Cardiac fibroblast (primary cell): ENCODE data around the gene RAB3C.
A peak's percentile ranks its signal among the peaks of the same experiment; 100 is the strongest.

Source experiments
- DNase-seq, 2 donors: peaks; one replicate each; pipeline versions ENCODE4 v3.0.0 to v3.0.0-alpha.2; 2010; ENCODE audit warnings: low read depth in 2 of 2
- H3K4me3 ChIP-seq, 2 donors: replicated peaks in 1 of 2; 1 replicate in 1 of 2; 2 replicates in 1 of 2; pipeline ENCODE4 v1.5.1; 2011; ENCODE audit warnings: low read depth in 2 of 2, low read length in 2 of 2, mild to moderate bottlenecking in 2 of 2, moderate library complexity in 1 of 2
- TF ChIP-seq, protein P1 (sequence below): IDR thresholded peaks from one replicate; pipeline ENCODE4 v1.5.1; 2011; ENCODE audit warnings: low read depth, mild to moderate bottlenecking, low read length, inconsistent platforms

Gene RAB3C

DNA sequence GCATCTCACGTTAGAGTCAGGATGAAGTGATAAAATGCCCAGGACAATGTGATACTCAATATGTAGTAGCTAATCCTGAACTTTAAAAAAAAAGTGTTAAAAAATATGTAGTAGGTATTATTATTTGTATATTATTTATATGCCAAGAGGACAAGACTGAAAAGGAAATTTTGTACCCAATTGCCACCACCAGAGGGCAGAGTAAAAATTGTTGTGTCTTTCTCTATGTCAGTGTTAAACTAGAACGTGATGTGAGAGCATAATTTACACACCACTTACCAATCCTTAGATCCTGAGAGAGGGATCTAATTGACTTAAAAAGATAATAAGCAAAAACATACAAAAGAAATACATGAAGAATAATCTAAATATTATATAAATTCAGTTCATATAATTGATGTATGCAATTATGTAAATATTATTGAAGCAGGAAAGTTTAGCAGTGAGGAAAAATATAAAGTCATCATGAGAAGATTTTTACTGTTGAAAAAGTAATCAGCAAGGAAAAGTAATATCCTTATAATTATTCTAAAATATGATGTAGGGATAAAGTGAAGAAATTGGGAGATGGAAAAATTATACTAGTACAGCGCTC, 288.9 kb downstream of the RAB3C start:
- H3K4me3 ChIP-seq: no peak overlapping the region
- TF ChIP-seq, protein P1, sequence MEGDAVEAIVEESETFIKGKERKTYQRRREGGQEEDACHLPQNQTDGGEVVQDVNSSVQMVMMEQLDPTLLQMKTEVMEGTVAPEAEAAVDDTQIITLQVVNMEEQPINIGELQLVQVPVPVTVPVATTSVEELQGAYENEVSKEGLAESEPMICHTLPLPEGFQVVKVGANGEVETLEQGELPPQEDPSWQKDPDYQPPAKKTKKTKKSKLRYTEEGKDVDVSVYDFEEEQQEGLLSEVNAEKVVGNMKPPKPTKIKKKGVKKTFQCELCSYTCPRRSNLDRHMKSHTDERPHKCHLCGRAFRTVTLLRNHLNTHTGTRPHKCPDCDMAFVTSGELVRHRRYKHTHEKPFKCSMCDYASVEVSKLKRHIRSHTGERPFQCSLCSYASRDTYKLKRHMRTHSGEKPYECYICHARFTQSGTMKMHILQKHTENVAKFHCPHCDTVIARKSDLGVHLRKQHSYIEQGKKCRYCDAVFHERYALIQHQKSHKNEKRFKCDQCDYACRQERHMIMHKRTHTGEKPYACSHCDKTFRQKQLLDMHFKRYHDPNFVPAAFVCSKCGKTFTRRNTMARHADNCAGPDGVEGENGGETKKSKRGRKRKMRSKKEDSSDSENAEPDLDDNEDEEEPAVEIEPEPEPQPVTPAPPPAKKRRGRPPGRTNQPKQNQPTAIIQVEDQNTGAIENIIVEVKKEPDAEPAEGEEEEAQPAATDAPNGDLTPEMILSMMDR: peak; percentile 59
- DNase-seq: peak; percentile 60 to 62

DNA sequence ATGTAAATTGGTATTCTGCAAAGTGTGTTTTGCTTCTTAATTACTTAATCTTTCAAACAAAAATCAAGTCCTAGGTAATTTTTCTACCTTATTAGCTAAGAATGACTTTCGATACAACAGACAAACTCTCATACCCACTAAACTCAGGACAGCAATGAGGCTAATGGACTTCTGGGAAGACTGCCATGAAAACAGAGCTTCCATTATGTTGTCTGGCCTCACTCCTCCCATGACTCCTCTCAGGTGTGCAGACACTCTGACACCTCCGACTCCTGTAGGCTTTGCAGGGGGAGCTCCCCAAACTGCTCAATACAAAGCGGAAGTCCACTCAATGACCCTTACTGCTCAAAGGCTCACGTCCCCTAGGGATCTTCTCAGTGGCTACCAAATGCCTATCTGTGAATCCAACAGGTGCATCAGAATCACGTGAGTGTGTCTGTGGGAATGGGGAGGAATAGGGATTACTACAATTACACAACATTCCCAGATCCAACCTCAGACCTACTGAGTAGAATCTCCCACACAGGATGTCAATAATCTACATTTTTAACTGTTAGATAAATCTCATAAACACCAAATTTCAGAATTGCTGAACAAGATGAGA, 289.9 kb downstream of the RAB3C start:
- TF ChIP-seq, protein P1: no peak
- DNase-seq: no peak
- no peak overlapping the region for H3K4me3 ChIP-seq

- TF ChIP-seq, protein P1: no peak
- DNase-seq: no peak
- no peak overlapping the region for H3K4me3 ChIP-seq
These were observed 292.7 kb downstream of the RAB3C start for GRCh38 chr5:58875599-58875998.

DNA sequence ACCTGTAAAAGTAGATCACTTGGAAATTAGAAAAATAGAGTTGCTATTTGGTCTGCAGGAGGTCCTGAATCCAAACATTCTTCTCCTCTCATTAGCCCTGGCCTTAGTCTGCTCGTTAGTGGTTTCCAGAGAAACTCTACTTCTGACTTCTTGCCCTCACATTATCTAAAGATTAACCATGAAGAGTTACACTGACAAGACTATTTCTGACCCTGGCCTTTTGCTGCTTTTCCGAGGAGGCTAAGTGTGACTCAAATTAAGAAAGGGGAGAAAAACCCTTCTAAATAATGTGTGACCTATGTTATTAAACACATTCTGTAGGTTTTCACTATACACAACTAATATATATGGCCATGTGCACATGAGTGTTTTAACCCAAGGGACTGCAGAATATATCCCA, 302.4 kb downstream of the RAB3C start:
- TF ChIP-seq, protein P1: no peak
- no peak for DNase-seq
- no peak overlapping the region for H3K4me3 ChIP-seq

DNA sequence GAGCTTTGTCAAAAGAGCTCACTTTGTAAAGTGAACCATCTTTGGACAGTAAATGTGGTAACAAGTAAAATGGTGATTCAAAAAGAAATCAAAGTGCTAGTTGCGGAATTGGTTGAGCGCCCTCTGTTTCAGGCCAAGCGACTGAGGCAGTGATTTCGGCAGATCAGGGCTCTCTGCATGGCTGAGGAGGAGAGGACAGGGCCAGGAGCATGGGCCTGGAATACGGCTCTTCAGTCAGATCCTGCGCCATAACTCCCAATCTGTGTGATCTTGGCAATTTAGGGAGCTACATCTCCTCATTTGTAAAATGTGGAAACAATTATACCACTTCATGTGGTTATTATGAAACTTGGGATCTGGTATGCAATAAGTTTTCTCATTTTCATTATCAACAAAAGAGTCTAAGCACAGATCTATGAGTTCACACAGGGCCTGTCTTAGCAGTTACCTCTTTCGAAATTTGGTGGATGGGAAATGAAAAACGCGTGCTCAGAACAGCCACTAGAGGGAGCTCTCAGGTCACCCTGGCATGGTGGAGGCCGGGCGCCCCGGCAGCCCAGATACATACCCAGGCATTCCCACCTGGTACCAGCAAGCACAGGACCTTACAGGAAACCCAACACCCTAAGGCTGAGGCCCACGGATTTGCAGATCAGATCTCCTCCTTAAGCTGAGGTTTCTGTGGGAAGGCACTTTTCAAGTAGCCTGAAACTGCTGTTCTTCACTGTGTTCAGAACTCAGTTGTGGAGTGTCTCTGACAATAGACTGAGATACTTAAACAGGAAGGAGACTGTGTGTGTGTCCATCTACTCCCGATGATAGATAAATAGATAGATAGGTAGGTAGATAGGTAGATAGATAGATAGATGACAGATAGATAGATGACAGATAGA, 303.7 kb downstream of the RAB3C start:
- TF ChIP-seq, protein P1: peak; percentile 95
- DNase-seq: peak; percentile 78 to 83
- H3K4me3 ChIP-seq: no peak overlapping the region

GRCh38 chr5:58887311-58887710, 304.4 kb downstream of the RAB3C start:
- H3K4me3 ChIP-seq: no peak overlapping the region
- no peak for DNase-seq
- TF ChIP-seq, protein P1: no peak
